ENCODE measurements around the gene PSMB5. TPM values are rescaled to one million over a fixed set of nuclear protein-coding genes. Genes with fewer than 3 reads are reported as not detected.
A peak's percentile ranks its signal among the peaks of the same experiment; 100 is the strongest.

Gene PSMB5
- 100 to 1,000 TPM; 181 to 282 (median 212) TPM for polyA plus RNA-seq (ENCODE audit: insufficient read length in 10 of 10)
- long read RNA-seq, donor 1, transcript PSMB5-206 (3 exons, 444 nt): minor isoform, 11 of 228 reads
- long read RNA-seq, donor 1, transcript PSMB5-202 (3 exons, 1,294 nt): major isoform, 124 of 228 reads
- long read RNA-seq, donor 1, partial matches to known transcripts: 80 of 228 reads
- long read RNA-seq, donor 1, other reads (novel, unspliced or antisense): 7 of 228 reads
- long read RNA-seq, donor 2, transcript PSMB5-202 (3 exons, 1,294 nt): major isoform, 99 of 148 reads
- long read RNA-seq, donor 2, partial matches to known transcripts: 42 of 148 reads
- long read RNA-seq, donor 2, other reads (novel, unspliced or antisense): 0 of 148 reads
- long read RNA-seq, donor 3: 0 reads
- long read RNA-seq, donor 4, transcript PSMB5-202 (3 exons, 1,294 nt): major isoform, 109 of 149 reads
- long read RNA-seq, donor 4, partial matches to known transcripts: 29 of 149 reads
- long read RNA-seq, donor 4, other reads (novel, unspliced or antisense): 5 of 149 reads
- long read RNA-seq, donor 5, transcript PSMB5-202 (3 exons, 1,294 nt): major isoform, 138 of 211 reads
- long read RNA-seq, donor 5, partial matches to known transcripts: 59 of 211 reads
- long read RNA-seq, donor 5, other reads (novel, unspliced or antisense): 7 of 211 reads
- long read RNA-seq, donor 6, transcript PSMB5-202 (3 exons, 1,294 nt): major isoform, 149 of 278 reads
- long read RNA-seq, donor 6, transcript PSMB5-206 (3 exons, 444 nt): minor isoform, 7 of 278 reads
- long read RNA-seq, donor 6, partial matches to known transcripts: 106 of 278 reads
- long read RNA-seq, donor 6, other reads (novel, unspliced or antisense): 9 of 278 reads
- long read RNA-seq, donor 7, transcript PSMB5-202 (3 exons, 1,294 nt): major isoform, 81 of 105 reads
- long read RNA-seq, donor 7, partial matches to known transcripts: 17 of 105 reads
- long read RNA-seq, donor 7, other reads (novel, unspliced or antisense): 0 of 105 reads
- long read RNA-seq, donor 8, transcript PSMB5-202 (3 exons, 1,294 nt): major isoform, 105 of 205 reads
- long read RNA-seq, donor 8, partial matches to known transcripts: 91 of 205 reads
- long read RNA-seq, donor 8, other reads (novel, unspliced or antisense): 0 of 205 reads
- long read RNA-seq, donor 9, transcript PSMB5-202 (3 exons, 1,294 nt): major isoform, 14 of 23 reads
- long read RNA-seq, donor 9, partial matches to known transcripts: 7 of 23 reads
- long read RNA-seq, donor 9, other reads (novel, unspliced or antisense): 0 of 23 reads

DNA sequence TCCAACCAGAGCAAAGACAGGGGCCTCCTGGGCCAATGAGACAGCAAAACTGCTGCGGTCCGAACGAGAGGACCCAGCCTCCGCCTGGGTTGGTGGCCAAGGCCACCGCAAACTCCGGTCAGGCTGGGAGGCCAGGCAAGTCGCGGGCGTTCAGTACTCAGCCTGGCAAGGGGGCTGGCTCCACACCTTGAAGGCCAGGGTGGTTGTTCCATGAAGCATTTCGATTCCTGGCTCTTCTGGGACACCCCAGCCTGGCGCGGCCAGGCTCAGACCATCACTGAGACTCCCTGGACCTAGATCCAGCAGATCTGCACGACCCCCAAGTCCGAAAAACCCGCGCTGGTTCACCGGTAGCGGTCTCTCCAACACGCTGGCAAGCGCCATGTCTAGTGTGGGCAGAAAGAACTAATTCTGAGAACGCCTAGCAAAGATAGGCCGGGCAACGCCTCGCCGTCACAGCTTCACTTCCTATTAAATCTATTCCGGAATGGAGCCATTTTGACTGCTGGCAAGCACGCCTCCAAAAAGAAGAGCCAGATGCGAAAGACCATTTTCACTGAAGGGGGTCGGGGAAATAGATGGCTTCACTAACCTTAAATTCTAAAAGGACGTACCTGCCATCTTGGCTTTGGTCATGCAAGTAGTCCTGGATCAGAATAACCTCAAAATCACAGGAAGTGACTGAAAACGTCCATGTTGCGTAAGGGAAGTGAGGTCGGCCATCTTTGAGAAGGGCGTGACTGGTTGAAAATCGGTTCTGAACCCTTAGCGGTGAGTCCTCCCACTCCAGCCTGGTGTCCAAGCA, at the start of gene PSMB5:
TSS of gene PSMB5 (minus strand) at position 403 of the 805 bp plus-strand sequence. CDS start at position 384, 19 bp downstream.
- DNase-seq: peak; percentile 95 to 99 (median 95)

DNA sequence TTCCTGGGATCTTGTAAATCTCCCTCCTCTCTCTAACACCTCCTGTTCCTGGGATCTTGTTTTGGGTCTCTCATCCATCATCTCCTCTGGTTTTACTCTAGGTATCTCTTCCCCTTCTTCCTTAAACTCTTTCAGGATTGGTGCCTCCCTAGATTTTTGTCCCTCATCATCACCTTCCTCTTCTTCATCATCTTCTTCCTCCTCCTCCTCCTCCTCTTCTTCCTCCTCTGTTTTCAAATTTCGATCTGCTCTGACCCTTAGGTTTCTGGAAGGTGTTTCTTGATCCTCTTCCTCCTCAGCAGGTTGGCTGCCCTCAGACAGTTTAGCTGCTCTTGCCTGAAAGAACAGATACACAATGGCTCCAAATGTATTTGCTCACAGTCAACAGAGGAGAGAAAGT, 45.8 kb upstream of the PSMB5 start:
- DNase-seq: no peak

DNA sequence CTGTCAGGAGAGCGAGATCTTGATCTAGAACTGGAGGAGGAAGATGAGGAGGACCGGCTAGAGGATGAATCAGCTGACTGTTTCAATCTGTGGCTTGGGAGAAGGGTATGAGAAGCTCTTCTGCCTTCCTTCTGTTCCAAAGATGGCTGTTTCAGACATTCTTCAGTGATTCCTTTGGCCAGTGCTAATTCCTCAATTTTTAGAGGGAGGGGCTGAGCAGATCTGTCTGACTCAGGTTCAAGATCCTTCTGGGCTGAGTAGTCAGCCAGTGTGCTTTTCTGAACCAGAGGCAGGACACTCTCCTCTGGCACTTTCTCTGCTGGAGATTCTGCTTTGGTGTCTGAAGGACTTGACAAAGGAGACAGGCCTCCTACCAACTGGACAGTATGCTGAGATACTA, 45.0 kb upstream of the PSMB5 start:
- no peak for DNase-seq

DNA sequence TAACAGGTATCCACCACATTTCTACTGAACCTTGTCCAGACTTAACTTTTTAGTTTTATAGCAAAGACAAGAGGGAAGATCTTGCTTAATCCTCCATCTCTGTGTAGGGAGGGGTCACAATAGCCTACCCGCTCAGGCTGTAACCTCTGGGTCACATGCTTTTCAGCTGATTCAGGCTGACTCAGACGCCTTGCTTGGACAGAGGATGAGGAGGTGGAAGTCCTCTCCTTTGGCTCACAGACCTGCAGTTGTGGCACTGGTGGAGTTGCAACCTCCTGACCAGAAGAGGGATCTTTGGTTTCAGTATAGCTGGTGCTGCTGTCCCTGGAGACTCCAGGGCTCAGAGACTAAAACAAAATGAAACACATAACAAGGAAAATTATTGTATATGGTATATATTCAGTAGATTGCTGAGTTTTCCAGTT, 44.0 kb upstream of the PSMB5 start:
- DNase-seq: peak in 1 of 3 donors; percentile 52

DNA sequence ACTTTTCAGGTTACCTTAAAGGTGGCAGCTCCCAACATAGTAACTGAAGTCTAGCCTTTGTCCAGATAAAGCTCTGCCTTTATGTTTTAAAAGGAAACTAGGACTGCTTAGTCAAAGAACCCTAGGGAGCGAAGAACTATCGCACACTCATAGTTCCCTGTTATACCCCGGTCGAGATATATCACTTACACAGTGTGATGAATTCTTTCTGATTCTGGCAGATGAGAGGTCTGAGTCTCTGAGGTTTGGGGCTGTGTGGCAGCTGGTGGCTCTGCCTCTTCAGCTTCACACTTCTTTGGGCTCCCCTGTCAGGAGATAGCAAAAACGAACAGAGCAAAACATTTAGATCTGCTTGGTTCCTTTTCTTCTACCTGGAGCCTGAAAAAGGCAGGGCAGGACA, 43.3 kb upstream of the PSMB5 start:
- no peak for DNase-seq

DNA sequence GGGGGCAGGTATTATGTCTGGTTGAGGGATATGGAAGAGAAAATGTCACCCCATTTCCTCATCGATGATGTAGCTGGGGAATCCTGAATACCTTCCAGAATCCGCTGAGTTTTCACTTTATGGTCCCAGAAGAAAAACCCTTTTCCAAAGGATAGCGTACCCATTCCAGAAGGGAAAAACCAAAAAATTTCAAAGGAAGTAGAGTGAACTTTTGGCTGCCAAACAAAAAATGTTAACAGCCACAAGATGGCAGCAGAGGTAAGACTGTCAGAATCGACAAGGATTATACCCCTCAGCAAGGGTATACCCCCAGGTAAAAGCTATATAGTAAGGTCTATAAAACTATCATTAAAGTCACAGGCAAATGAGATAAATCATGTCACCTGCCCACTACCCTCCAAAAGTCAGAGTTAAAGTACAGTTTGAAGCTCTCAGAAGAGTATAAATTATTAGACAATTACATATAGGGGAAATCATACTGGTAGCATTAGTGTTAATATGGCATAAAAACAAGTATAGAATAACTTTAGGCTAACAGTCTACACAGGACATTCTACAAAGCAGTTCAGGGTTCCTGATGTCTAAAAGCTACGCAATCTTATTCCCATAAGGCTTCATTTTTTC, 42.2 kb upstream of the PSMB5 start:
- DNase-seq: peak in 1 of 3 donors; percentile 57

DNA sequence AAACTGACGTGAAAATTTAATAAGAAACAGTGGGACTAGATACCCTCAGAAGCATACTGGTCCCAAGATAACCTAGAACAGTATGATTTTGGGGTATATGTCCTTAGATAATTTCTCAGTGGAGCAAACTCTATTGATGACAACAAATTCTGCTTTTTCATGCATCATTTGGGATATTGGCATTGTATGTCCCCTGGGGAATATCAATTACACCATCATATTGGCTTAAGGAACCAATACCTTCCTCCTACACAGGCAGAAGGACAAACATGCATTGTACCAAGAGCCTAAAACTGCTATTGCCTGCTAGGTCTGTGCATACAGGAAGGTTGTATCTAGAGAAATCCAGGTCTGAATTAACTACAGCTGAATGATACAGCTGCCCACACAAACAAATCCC, 40.2 kb upstream of the PSMB5 start:
- no peak for DNase-seq

DNA sequence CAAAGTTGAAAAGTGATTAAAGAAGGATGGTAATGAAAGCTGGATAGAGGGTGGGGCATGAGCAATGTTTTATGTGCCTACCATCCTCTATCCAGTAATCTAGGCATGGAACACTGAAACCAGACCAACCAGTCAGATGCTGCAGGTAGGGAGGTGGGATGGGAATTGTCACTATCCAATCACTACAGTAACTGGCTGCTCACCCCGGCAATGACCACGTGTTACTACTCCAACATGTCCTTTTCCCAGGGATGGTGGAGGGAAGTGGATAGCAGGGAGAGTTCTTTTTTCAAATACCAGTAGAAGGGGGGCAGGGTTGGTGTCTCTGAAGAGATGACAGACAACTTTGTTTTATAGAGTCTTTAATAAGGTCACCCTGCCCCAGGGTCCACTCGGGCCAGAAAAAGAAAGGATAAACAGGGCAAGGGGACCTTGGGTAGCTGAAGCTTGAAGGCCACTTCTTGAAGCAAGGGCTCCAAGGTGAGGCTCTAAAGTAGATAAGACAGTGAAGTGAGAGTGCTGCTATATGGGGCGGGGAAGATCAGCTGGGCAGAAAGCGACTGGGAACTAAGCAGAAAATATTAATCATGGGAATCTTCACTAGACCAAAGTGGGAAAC, 37.3 kb upstream of the PSMB5 start:
- DNase-seq: no peak

DNA sequence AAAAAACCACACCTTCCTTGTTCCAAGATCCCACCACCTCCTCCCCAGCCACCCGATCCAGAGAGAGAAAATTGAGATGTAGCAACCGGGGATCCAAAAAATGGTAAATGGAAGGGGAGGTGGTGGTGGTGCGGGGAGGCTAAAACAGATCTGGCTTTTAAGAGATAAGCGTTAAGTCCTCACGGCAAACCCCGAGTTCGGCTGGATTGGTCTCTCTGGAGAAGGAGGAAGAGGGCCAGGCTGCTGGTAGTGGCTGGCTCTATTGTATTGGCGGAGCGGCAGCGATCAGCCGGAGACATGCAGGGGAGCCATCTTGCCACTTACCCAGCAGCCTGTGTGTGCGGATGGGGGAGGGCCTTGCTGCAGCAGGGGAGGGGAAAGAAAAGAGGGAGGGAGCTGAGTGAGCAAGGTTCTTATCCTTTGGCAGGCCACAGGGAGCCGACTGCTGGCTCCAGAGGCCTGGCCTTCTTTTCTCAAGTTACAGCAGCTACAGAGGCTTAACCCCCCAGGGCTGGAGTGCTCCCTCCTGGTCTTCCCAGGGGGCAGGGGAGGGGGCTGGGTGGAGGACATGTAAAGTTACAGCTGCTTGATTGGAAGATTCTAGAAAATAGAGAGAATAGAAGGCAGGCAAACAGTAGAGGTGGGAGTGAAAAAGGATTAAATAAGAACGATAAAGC, 36.7 kb upstream of the PSMB5 start:
- peak; percentile 88 to 95 (median 90) for DNase-seq

DNA sequence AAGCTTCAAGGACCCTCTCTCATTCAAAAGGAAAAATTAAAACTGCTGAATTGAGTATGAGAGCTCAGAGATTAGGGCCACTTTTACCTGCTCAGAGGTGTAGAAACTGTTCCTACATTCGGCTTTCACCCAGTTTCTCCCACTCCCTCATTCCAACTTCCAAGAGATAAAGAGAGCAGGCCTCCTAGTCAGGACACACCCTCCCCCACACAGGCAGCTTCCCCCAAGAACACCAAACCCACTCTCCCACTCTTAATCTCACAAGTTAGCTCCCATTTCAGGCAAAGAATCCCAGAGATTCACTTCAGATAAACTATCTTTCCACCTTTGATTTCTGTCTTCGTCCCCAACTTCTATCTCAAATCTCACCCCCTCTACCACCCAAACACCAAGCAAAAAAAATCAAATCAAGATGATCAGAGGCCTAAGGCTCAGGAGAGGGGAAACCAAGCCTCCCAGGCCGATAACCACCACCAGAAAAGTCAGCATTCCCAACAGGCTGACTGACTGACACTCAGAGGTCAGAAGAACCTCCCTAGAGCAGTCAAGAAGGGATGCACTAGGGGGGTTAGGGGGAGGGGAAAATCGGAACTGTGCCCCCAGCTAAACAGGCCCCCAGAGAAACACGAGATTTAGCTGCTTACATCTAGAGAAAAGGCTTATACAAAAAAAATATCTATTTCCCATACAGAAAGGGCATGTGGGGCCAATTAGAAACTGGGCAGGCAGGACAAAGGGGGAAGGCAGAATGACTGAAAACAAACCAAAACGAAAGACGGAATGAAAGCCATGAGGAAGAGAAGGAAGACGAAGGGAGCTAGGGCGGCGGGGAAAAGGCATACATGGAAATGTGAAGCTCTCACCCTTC, 35.8 kb upstream of the PSMB5 start:
- no peak for DNase-seq

DNA sequence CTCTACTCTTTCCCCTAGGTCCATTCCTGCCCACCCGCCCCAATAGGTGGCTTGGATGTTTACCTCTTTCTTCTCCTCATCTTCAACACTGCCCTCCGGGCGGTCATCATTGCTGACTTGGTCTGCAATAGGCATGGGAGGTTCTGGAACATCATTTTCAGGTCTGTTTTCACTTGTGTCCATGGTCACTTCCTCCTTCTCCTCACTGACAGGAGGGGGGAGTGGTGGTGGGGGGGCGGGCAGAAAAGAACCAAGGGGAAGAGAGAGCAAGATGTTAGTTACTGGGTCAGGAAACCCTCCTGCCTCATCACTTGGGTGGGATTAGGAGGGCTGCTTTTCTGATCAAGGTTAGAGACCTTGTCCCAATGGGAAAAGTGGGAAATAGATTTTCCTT, 34.7 kb upstream of the PSMB5 start:
- DNase-seq: no peak

DNA sequence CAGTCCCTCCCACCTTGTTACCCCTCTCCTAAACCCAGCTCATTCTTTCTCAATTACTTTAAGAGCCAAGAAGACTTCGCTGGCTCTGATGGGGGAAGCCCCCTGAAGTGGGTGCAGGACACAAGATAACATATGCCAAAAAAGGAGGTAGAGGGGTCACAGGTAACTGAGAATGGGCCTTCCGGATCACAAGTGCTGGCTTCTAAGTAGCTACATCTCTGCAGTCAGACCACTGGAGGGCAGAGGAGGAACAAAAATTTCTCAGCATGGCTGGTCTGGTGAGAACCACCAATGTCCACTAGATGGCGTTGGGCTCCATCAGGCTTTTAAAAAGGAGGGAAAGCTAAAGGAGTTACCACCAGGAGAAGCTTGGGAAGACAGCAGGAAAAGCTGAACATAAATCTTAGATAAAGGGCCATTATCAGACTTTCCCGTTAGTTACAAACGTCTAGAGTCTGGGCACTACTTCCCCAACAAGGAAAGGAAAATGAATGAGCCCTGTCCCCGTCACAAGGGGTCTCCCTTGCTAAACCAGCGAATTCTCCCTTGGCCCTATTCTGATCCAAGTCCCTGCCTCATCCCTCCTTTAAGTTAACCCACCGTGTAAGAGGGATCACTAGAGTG, 34.2 kb upstream of the PSMB5 start:
- DNase-seq: peak; percentile 89 to 94 (median 90)

DNA sequence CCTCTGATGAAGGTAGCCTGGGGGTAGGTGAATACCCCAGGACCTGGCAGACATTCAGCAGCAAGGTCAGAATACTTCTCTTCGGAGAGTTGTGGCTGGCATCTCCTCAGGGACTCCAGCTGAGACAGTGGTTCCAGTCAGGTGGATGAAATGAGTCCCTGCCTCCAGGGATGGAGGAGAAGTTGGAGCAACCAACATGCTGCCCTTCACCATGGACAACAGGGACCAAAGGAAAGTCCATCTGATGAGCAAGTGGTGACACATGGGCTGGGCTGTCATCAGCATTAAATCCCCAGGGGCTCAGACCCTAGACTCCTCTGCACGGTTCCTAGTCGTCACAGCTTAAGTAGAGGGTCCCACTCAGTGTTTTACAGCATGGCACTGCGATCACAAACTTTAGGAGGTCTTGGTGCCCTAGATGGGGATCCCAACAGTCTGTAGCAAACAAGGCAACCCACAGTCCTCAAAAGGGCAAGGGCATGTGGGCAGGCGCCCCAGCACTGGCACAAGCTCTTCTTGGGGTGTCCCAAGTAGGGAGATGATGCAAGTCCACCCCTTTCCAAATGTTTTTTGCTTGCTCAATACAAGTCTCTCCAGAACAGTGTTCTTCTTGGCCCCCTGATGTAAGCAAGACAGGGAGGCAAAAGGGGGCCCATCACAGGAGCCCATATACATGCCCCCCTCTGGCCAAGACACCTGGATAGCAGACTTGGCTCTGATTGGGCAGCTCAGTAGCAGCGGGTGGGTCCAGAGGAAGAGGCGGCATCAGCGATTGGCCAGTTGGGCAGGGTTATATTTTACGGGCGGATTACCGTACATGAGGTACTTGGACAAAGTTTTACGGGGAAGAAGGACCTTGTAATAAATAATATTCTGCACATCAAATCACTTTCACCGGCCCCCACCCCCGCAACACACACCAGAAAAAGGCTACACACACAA, 33.4 kb upstream of the PSMB5 start:
- no peak for DNase-seq

DNA sequence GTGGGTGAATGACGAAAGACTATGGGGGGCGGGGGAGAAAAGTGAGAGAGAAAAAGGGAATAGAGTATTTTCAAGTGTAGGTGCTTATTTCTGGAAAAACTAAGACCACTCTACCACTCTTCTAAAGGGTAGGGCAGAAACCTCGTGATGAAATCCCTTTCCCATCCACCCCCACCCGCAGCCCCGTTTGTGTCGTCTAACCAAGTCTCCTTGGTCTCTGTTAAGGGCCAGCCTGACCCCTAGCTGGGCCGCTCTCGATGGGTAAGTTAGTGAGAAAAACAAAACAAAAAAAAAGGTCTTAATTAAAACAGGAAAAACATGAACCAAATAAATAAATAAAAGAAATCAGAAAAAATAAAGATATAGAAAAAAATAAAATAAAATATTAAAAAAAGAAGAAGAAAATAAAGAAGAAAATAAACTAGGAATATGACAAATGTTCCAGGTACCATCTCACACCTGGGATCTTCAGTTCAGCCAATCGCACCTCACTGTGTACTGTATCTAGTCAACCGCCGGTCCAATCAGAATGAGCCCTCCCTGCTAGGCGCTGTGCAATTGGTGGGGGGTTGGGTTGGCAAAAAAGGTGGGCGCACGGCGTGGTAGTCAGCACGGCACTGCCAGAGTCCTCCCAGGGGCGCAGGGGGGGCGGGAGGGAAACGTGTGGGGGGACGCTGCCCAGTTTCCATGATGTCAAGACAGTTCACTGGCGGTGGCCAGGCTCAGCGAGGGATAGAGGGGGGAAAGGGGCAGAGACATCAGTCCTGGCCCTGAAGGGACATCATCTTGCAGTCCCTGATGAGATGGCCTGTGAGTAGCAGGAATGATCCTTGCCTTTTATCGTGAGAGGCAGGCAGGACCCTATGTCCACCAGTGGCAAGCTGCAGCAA, 32.4 kb upstream of the PSMB5 start:
- no peak for DNase-seq

DNA sequence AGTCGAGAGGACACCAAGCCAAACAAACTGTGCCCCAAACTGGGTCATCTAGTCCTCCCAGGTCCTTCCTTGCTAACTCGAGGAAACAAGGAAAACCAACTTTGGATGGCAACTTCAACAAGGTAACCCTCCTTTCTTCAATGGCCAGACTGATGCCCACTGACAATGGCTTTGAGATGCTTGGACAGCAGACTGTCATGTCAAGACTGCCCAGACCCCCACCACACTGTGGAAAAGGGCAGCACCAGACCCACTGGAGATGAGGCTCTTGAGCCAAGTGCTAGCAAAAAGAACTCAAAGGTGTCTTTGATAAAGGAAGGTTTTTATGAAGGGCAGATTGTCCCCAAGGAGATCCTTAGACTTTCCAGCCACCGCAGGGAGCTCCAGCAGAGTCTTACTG, 31.7 kb upstream of the PSMB5 start:
- DNase-seq: no peak

DNA sequence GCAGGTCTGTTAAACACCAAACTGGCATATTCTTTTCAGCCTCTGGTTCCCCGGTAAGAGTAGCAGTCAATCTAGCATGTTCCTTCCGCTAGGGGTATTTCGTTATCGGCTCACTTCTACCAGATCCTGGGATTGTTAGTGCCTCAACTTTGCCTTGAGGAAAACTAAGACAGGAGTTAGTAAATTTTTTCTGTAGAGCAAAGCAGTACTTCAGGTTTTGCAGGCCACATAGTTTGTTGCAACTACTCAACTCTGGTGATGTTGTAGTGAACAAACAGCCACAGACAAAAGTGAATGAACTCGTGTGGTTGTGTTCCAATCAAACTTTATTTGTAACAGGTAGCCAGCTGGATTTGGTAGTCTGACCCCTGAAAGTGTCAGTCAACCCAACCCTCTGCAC, 28.9 kb upstream of the PSMB5 start:
- DNase-seq: no peak

Measured in muscle of back (tissue), 13 donors.